Measurements from ENCODE around the gene CD99. TPM values are rescaled to one million over a fixed set of nuclear protein-coding genes. Genes with fewer than 3 reads are reported as not detected.

The CD99 gene
- total RNA-seq: 242 and 300 TPM in 2 replicates

GRCh38 chrX:2690856-2691542, at the start of gene CD99:
TSS of gene CD99 (plus strand) at chrX:2691295. CDS start at chrX:2691361, 66 bp downstream.

GRCh38 chrX:2751874-2752300, 60.8 kb downstream of the CD99 start, which contains the start of gene XG:
TSS of gene XG (plus strand) at chrX:2752040. CDS start at chrX:2752275, 235 bp downstream.

Other genes with a start within 250 kb of the CD99 start
- gene DHRSX, start 190.3 kb upstream of the CD99 start, total RNA-seq: 13.4 and 24.5 TPM in 2 replicates
- gene ZBED1, start 190.3 kb upstream of the CD99 start, total RNA-seq: 39.7 and 53.6 TPM in 2 replicates
- gene XG, start 60.7 kb downstream of the CD99 start, total RNA-seq: 0.31 and 2.6 TPM in 2 replicates
- gene GYG2, start 137.6 kb downstream of the CD99 start, total RNA-seq: under 0.01 and 1.8 TPM in 2 replicates
- 16.0 and 29.7 TPM in 2 replicates for gene ARSD, start 238.0 kb downstream of the CD99 start, total RNA-seq

All from bladder microvascular endothelial cell (primary cell).